ENCODE results near the gene CD164.
"Not testable (repeated sequence)": the region's sequence is repeated elsewhere in the genome, so short reads cannot be mapped to it uniquely, and the experiment has no call there.

The CD164 gene

GRCh38 chr6:109374326-109374892 is 7.9 kb downstream of the CD164 start:
- no peak for DNase-seq (ENCODE audit: low spot score)

GRCh38 chr6:109373762-109374161 is 8.5 kb downstream of the CD164 start:
- DNase-seq (ENCODE audit: low spot score): no peak

GRCh38 chr6:109373331-109373730 is 8.9 kb downstream of the CD164 start:
- no peak for DNase-seq (ENCODE audit: low spot score)

- DNase-seq (ENCODE audit: low spot score): no peak
Observed at GRCh38 chr6:109372130-109372529, 10.1 kb downstream of the CD164 start.

GRCh38 chr6:109370792-109371191 is 11.5 kb downstream of the CD164 start:
- no peak for DNase-seq (ENCODE audit: low spot score)

- DNase-seq (ENCODE audit: low spot score): no peak
Observed at GRCh38 chr6:109370336-109370735, 11.9 kb downstream of the CD164 start.

GRCh38 chr6:109369728-109370127 is 12.5 kb downstream of the CD164 start:
- no peak for DNase-seq (ENCODE audit: low spot score)

GRCh38 chr6:109364382-109365078 is 17.7 kb downstream of the CD164 start:
- DNase-seq (ENCODE audit: low spot score): not testable (repeated sequence)

GRCh38 chr6:109363753-109364152 is 18.5 kb downstream of the CD164 start:
- no peak for DNase-seq (ENCODE audit: low spot score)

GRCh38 chr6:109362102-109362884 is 20.0 kb downstream of the CD164 start:
- no peak for DNase-seq (ENCODE audit: low spot score)

GRCh38 chr6:109360791-109361190 is 21.5 kb downstream of the CD164 start:
- DNase-seq (ENCODE audit: low spot score): no peak

GRCh38 chr6:109360281-109360680 is 22.0 kb downstream of the CD164 start:
- no peak for DNase-seq (ENCODE audit: low spot score)

- no peak for DNase-seq (ENCODE audit: low spot score)
Observed at GRCh38 chr6:109359248-109359647, 23.0 kb downstream of the CD164 start.

GRCh38 chr6:109358204-109358603 is 24.1 kb downstream of the CD164 start:
- no peak for DNase-seq (ENCODE audit: low spot score)

GRCh38 chr6:109356237-109356636 is 26.0 kb downstream of the CD164 start:
- DNase-seq (ENCODE audit: low spot score): no peak

GRCh38 chr6:109351231-109352130 is 30.8 kb downstream of the CD164 start:
- no peak for DNase-seq (ENCODE audit: low spot score)

GRCh38 chr6:109349419-109349987 is 32.8 kb downstream of the CD164 start:
- no peak for DNase-seq (ENCODE audit: low spot score)

- no peak for DNase-seq (ENCODE audit: low spot score)
Observed at GRCh38 chr6:109348226-109348625, 34.0 kb downstream of the CD164 start.

GRCh38 chr6:109347779-109348178 is 34.5 kb downstream of the CD164 start:
- no peak for DNase-seq (ENCODE audit: low spot score)

- DNase-seq (ENCODE audit: low spot score): no peak
Observed at GRCh38 chr6:109345986-109346385, 36.3 kb downstream of the CD164 start.

- no peak for DNase-seq (ENCODE audit: low spot score)
Observed at GRCh38 chr6:109344226-109344625, 38.0 kb downstream of the CD164 start.

GRCh38 chr6:109343518-109343917 is 38.7 kb downstream of the CD164 start:
- DNase-seq (ENCODE audit: low spot score): no peak
